ENCODE results near the gene R3HDM4. TPM values are rescaled to one million over a fixed set of nuclear protein-coding genes. Genes with fewer than 3 reads are reported as not detected.
A peak's percentile ranks its signal among the peaks of the same experiment; 100 is the strongest.

R3HDM4 gene
- total RNA-seq, 4 donors from 2014 or later, result 5.3 to 38.2 (median 21.2) TPM

- Histone ChIP-seq H3K36me3 (no peaks in the 10 kb centered on the region), H3K27me3 (no peaks in the 10 kb centered on the region), H3K9me3 (no peaks in the 10 kb centered on the region), H3K4me3 (no peak overlapping the region), H3K27ac (no peak overlapping the region), H3K4me1 (peaks cover 0 to 30% of the 10 kb centered on the region in 2 donors)
- intact Hi-C loops (cut with DNase I; ENCODE audit: low total_unique reads), result no loop called here
- no peak for DNase-seq
- TF ChIP-seq POLR2A (IDR thresholded peaks at IDR 0.05) (no peak), CTCF (IDR thresholded peaks at IDR 0.05) (no peak)
Observed at GRCh38 chr19:938233-938923, 25.4 kb upstream of the R3HDM4 start.

- intact Hi-C loops (cut with DNase I; ENCODE audit: low total_unique reads), result no loop called here
- no peaks in the 10 kb centered on the region for H3K27me3 ChIP-seq
- TF ChIP-seq CTCF (IDR thresholded peaks at IDR 0.05) (no peak), POLR2A (IDR thresholded peaks at IDR 0.05) (no peak)
- no peak for DNase-seq
- no peak overlapping the region for H3K27ac ChIP-seq
- peaks cover 0 to 41% of the 10 kb centered on the region in 2 donors for H3K4me1 ChIP-seq
- no peaks in the 10 kb centered on the region for H3K9me3 ChIP-seq
- no peak overlapping the region for H3K4me3 ChIP-seq
- no peaks in the 10 kb centered on the region for H3K36me3 ChIP-seq
Observed at GRCh38 chr19:937259-937694, 24.3 kb upstream of the R3HDM4 start.

GRCh38 chr19:936175-936546 is 23.1 kb upstream of the R3HDM4 start:
- Histone ChIP-seq H3K4me1 (peaks cover 0 to 38% of the 10 kb centered on the region in 2 donors), H3K27me3 (no peaks in the 10 kb centered on the region), H3K4me3 (no peak overlapping the region), H3K36me3 (no peaks in the 10 kb centered on the region), H3K9me3 (no peaks in the 10 kb centered on the region), H3K27ac (no peak overlapping the region)
- TF ChIP-seq CTCF (IDR thresholded peaks at IDR 0.05), result no peak
- TF ChIP-seq POLR2A (IDR thresholded peaks at IDR 0.05), result no peak
- intact Hi-C loops (cut with DNase I; ENCODE audit: low total_unique reads), result no loop called here
- DNase-seq, result no peak

GRCh38 chr19:934865-935479 is 22.0 kb upstream of the R3HDM4 start:
- peak overlapping the region; percentile 66 for H3K27ac ChIP-seq
- DNase-seq, result peak; percentile 74 to 78
- H3K9me3 ChIP-seq, result no peaks in the 10 kb centered on the region
- peaks cover 0 to 29% of the 10 kb centered on the region in 2 donors for H3K4me1 ChIP-seq
- no peaks in the 10 kb centered on the region for H3K27me3 ChIP-seq
- no peak overlapping the region for H3K4me3 ChIP-seq
- no peaks in the 10 kb centered on the region for H3K36me3 ChIP-seq
- TF ChIP-seq POLR2A (IDR thresholded peaks at IDR 0.05) (no peak), CTCF (IDR thresholded peaks at IDR 0.05) (no peak)
- intact Hi-C loops (cut with DNase I; ENCODE audit: low total_unique reads), result no loop called here

GRCh38 chr19:934197-934840 is 21.3 kb upstream of the R3HDM4 start:
- H3K4me3 ChIP-seq, result no peak overlapping the region
- no peaks in the 10 kb centered on the region for H3K9me3 ChIP-seq
- H3K4me1 ChIP-seq, result peaks cover 0 to 29% of the 10 kb centered on the region in 2 donors
- H3K27me3 ChIP-seq, result no peaks in the 10 kb centered on the region
- TF ChIP-seq CTCF (IDR thresholded peaks at IDR 0.05) (no peak), POLR2A (IDR thresholded peaks at IDR 0.05) (no peak)
- H3K27ac ChIP-seq, result peak overlapping the region; percentile 66
- intact Hi-C loops (cut with DNase I; ENCODE audit: low total_unique reads), result no loop called here
- H3K36me3 ChIP-seq, result no peaks in the 10 kb centered on the region
- DNase-seq, result no peak
